GM06990 (cell line): ENCODE measurements around the gene AHNAK2.
"Not testable (repeated sequence)": the region's sequence is repeated elsewhere in the genome, so short reads cannot be mapped to it uniquely, and the experiment has no call there.

ENCODE experiments used
- DNase-seq: peaks from one replicate; pipeline ENCODE4 v3.0.0-alpha.2; 2011; ENCODE audit not compliant: insufficient read length; ENCODE audit errors: extremely low read depth
- H3K27me3 ChIP-seq: replicated peaks from 2 replicates; pipeline ENCODE4 v1.6.0; 2011; ENCODE audit warnings: low read length; ENCODE audit not compliant: control insufficient read depth, insufficient read depth
- H3K36me3 ChIP-seq: 2 replicates; pipeline ENCODE4 v1.5.1; 2011; ENCODE audit warnings: low read length; ENCODE audit not compliant: control insufficient read depth, insufficient read depth
- H3K4me3 ChIP-seq: replicated peaks from 2 replicates; pipeline ENCODE4 v1.5.1; 2011; ENCODE audit warnings: low read depth, mild to moderate bottlenecking, control low read depth, low read length
- TF ChIP-seq, protein P1 (sequence below): IDR thresholded peaks from 2 replicates; pipeline ENCODE4 v1.5.1; 2011; ENCODE audit warnings: low read length, control low read depth, mild to moderate bottlenecking, inconsistent platforms; ENCODE audit not compliant: insufficient read depth, poor library complexity, severe bottlenecking

Gene AHNAK2

DNA sequence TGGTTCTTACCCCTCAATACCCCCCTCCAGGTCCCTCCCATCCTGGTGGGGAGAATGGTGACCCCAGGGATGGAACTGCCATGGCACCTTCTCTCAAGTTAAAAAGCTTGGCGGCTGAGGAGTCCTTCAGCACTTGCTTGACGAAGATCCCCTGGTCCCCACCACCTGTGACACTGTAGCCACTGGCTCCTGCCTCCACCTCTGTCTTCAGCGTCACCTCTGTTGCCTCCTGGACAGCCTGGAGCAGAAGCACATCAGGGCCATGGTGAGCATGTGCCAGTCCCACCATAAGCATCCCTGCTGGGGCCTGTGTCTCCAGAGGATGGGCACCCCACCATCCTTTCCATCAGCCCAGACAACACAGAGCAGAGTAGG, 22.8 kb downstream of the AHNAK2 start:
- no peaks in the 10 kb centered on the region; the same call in 1 of the 2 replicates for H3K27me3 ChIP-seq
- TF ChIP-seq, protein P1, sequence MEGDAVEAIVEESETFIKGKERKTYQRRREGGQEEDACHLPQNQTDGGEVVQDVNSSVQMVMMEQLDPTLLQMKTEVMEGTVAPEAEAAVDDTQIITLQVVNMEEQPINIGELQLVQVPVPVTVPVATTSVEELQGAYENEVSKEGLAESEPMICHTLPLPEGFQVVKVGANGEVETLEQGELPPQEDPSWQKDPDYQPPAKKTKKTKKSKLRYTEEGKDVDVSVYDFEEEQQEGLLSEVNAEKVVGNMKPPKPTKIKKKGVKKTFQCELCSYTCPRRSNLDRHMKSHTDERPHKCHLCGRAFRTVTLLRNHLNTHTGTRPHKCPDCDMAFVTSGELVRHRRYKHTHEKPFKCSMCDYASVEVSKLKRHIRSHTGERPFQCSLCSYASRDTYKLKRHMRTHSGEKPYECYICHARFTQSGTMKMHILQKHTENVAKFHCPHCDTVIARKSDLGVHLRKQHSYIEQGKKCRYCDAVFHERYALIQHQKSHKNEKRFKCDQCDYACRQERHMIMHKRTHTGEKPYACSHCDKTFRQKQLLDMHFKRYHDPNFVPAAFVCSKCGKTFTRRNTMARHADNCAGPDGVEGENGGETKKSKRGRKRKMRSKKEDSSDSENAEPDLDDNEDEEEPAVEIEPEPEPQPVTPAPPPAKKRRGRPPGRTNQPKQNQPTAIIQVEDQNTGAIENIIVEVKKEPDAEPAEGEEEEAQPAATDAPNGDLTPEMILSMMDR, result no peak
- no peaks in the 10 kb centered on the region for H3K36me3 ChIP-seq

DNA sequence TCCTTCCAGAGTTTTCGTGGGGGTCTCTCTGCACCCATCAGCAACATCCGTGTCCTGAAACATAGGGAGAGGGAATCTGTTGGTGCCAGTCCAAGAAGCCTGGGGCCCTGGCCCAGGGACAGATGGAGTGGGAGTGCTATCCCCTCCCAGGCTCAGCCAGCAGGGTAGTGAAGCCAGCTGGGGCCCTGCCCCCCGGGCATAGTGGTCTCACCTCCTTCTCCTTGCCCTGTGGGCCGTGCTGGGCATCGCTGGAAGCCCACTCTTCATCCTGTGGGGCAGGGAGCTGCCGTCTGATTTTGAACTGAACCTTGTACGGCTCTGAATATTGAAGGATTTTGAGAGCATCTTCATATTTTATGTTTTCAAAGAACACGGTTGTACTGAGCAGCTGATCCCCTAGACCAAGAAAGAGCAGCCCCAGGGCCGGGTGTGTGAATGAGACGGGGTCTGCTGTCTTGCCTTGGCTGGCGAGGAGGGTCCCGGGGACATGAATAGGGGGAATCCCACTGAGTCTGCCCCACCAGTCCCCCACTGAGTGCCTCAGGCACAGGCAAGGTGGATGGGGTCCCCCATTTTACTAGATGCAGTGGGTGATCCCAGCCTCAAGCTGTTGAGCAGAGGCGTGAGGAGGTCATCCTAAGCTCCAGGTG, 23.3 kb downstream of the AHNAK2 start:
- TF ChIP-seq, protein P1, result no peak
- Histone ChIP-seq H3K27me3 (no peaks in the 10 kb centered on the region; the same call in 1 of the 2 replicates), H3K4me3 (no peak overlapping the region), H3K36me3 (no peaks in the 10 kb centered on the region)
- no peak for DNase-seq

More for the DNA sequence above, 22.8 kb downstream of the AHNAK2 start:
- no peak for DNase-seq
- no peak overlapping the region for H3K4me3 ChIP-seq

DNA sequence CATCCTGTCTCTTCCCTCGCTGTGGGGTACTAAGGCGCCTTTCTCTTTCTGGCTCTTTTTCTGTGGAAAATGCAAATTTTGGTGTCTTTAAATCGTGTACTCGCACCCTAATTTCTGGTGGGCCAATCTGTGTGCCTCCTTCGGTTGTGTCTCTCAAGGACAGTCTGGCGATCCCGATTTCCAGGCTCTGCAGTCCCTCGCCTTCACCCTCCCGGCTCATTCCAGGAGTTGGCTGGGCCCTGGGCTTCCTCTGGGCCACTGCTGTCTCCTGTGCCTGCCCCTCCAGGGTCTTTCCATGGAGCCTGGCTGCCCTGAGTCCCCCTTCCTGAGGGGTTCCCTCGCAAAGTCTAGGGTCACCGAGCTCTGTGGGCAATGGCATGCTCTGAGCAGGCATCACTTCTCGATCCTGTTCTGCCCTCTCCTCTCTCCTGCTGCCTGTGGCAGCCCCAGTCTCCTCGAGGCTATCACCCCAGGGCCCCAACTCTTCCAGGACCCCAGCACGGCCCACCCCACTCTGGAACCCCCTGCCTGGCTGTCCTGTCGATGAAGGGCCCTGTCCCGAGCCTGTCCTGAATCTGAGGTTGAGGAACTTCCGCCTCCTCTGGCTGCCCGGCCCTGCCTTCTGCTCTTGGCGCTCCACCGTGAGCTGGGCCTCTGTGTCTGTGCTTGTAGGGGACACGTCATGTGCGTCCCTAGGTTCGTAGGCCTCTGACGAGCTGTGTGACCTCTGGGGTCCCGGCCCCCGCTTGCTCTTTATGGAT, 24.1 kb downstream of the AHNAK2 start:
- Histone ChIP-seq H3K27me3 (no peaks in the 10 kb centered on the region; the same call in 1 of the 2 replicates), H3K4me3 (no peak overlapping the region), H3K36me3 (no peaks in the 10 kb centered on the region)
- TF ChIP-seq, protein P1, result no peak
- no peak for DNase-seq

DNA sequence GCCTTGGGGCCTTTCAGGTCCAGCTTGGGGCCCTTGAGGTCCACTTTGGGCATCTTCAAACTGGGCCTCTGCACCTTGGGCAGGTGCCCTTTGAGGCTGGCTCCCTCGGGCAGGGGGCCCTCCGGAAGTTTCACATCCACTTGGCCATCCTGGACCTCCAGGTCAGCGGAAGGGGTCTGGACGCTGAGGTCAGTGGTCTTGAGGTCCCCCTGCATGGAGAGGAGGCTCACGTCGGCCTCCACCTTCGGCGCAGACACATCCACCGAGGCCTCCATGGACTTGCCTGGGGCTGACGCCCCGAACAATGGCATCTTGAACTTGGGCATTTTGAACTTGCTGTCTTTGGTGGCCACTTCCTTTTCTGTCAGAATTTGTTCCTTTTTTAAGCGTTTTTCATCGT, 25.1 kb downstream of the AHNAK2 start:
- no peak for DNase-seq
- Histone ChIP-seq H3K4me3 (no peak overlapping the region), H3K27me3 (no peaks in the 10 kb centered on the region; the same call in 1 of the 2 replicates), H3K36me3 (no peaks in the 10 kb centered on the region)
- TF ChIP-seq, protein P1, result no peak

DNA sequence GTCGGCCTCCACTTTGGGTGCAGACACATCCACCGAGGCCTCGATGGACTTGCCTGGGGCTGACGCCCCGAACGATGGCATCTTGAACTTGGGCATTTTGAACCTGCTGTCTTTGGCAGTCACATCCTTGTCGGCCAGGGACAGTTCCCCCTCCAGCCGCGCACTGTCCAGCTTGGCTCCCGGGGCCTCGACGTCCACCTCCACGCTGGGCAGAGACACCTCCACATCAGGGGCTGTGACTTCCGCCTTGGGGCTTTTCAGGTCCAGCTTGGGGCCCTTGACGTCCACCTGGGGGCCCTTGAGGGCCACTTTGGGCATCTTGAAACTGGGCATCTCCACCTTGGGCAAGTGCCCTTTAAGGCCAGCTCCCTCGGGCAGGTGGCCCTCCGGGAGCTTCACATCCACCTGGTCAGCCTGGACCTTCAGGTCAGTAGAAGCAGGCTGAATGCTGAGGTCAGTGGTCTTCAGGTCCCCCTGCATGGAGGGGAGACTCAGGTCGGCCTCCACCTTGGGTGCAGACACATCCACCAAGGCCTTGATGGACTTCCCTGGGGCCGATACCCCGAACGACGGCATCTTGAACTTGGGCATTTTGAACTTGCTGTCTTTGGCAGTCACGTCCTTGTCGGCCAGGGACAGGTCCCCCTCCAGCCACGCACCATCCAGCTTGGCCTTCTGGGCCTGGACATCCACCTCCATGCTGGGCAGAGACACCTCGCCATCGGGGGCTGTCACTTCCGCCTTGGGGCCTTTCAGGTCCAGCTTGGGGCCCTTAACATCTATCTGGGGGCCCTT, 26.1 kb downstream of the AHNAK2 start:
- H3K4me3 ChIP-seq, H3K36me3 ChIP-seq, H3K27me3 ChIP-seq, DNase-seq: not testable (repeated sequence)

DNA sequence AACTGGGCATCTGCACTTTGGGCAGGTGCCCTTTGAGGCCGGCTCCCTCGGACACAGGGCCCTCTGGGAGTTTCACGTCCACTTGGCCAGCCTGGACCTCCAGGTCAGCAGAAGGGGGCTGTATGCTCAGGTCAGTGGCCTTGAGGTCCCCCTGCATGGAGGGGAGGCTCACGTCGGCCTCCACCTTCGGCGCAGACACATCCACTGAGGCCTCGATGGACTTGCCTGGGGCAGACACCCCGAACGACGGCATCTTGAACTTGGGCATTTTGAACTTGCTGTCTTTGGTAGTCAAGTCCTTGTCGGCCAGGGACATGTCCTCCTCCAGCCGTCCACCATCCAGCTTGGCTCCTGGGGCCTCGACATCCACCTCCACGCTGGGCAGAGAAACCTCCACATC, 27.5 kb downstream of the AHNAK2 start:
- H3K36me3 ChIP-seq, DNase-seq, H3K4me3 ChIP-seq, H3K27me3 ChIP-seq: not testable (repeated sequence)
